AG04449 (cell line): ENCODE data around the gene TEAD3.

ENCODE experiments used
- CTCF ChIA-PET: fragments of 350-600 bp; formaldehyde crosslinking; extraction: SDS; loops from one replicate; lab custom pipeline; 2021; ENCODE audit warnings: antibody characterized with exemption; lab: Yijun Ruan, JAX
- POLR2A ChIA-PET: fragments of 400-600, 350-600 bp; formaldehyde crosslinking; extraction: SDS; loops from one replicate; lab custom pipeline; 2020; ENCODE audit warnings: antibody characterized with exemption, inconsistent platforms; lab: Yijun Ruan, JAX
- DNase-seq: peaks from one replicate; pipeline ENCODE4 v3.0.0-alpha.2; 2010; ENCODE audit warnings: low read depth, low spot score
- H3K4me3 ChIP-seq: 2 replicates; pipeline ENCODE4 v1.5.1; 2011; ENCODE audit warnings: low read depth, mild to moderate bottlenecking, control low read depth, low read length
- CTCF ChIP-seq: IDR thresholded peaks from one replicate; pipeline ENCODE4 v1.5.1; 2011; ENCODE audit warnings: mild to moderate bottlenecking, moderate library complexity, low read length, control low read depth, inconsistent platforms; ENCODE audit not compliant: insufficient read depth; ENCODE audit errors: missing control alignments

The TEAD3 gene

DNA sequence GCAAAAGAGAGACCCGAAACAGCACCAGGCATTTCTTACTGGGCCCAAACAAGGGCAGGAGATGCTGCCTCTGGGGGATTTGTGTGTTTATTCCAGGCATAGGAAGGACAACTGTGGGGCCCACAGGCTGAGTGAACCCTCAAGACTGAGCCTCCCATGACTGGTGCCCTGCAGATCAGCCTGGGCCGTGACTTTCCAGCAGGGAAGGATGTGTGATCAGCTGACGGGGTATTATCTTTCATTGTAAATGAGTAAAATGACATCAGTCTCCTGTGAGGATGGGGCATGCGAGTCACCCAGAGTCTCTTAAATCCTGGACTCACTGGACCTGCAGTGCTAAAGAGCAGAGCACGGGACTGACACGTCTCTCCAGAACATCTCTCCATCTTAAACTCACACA is 3.9 kb upstream of the TEAD3 start:
- H3K4me3 ChIP-seq: no peak overlapping the region
- no peak for DNase-seq
- POLR2A ChIA-PET: no interaction called here
- TF ChIP-seq CTCF: no peak
- CTCF ChIA-PET: no interaction called here

DNA sequence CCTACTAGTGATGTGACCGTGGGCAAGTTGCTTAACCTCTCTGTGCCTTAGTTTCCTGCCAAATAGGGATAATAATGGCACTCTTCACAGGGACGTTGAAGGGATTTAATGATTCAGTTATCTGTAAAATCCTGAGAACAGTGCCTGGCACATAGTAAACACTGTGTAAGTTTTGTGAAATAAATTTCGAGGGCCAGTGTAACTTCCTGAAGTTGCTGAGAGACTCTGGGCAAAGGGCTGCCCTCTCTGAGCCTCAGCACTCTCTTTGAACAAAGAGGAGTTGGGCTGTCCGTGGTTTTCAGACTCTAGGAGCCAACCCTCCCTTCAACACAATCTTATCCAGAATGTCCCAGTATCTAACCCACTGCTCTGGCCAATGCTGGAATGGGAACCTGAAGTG is 2.5 kb upstream of the TEAD3 start:
- DNase-seq: no peak
- POLR2A ChIA-PET: interaction anchor here (0.6 kb wide), 1 partner anchor 714 kb away, joined by 3 read pairs; no protein-coding TSS in a partner anchor
- CTCF ChIA-PET: interaction anchor here (0.9 kb wide), 1 partner anchor 41 kb away, joined by 4 read pairs; no protein-coding TSS in a partner anchor
- no peak for TF ChIP-seq CTCF
- H3K4me3 ChIP-seq: no peak overlapping the region

DNA sequence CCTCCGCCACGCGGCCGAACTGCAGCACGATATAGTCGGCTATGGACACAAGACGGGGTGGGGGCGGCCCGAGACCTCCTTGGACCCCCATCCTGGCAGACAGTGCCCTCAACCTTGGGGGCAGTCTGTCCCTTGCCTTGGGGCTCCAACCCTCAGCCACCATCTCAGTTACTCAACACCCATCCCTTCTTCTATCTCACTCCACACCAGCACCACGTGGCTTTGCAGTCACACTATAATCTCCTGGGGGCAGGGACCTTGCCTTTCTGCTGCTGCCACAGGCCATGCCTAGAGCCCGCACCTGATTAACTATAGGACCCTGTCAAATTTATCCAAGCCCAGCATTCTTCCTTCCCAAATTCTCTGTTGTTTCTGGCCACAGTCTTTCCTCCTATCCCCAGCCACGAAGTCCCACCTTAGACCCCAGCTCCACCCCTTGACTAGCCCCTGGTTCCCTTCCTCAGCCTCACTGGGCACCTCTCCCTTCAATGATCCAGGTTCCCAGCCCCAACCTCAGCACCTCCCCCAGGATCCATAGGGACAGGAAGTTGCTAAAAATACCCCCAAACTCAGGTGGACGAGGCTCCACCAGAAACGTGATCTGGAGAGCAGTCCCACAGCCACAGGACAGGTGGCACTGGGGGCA is 1.7 kb upstream of the TEAD3 start:
- peak overlapping the region; percentile 77 for H3K4me3 ChIP-seq
- TF ChIP-seq CTCF: no peak
- ChIA-PET POLR2A (interaction anchor here (1.1 to 3.9 kb wide), 6 partner anchors 9 to 30 kb away, joined by 3 to 22 read pairs (median 6); partner anchors contain the start of gene RPL10A), CTCF (interaction anchor here (1.0 to 2.1 kb wide), 4 partner anchors 24 to 238 kb away, joined by 3 to 6 read pairs (median 4); partner anchors contain the start of gene ARMC12)
- DNase-seq: no peak

DNA sequence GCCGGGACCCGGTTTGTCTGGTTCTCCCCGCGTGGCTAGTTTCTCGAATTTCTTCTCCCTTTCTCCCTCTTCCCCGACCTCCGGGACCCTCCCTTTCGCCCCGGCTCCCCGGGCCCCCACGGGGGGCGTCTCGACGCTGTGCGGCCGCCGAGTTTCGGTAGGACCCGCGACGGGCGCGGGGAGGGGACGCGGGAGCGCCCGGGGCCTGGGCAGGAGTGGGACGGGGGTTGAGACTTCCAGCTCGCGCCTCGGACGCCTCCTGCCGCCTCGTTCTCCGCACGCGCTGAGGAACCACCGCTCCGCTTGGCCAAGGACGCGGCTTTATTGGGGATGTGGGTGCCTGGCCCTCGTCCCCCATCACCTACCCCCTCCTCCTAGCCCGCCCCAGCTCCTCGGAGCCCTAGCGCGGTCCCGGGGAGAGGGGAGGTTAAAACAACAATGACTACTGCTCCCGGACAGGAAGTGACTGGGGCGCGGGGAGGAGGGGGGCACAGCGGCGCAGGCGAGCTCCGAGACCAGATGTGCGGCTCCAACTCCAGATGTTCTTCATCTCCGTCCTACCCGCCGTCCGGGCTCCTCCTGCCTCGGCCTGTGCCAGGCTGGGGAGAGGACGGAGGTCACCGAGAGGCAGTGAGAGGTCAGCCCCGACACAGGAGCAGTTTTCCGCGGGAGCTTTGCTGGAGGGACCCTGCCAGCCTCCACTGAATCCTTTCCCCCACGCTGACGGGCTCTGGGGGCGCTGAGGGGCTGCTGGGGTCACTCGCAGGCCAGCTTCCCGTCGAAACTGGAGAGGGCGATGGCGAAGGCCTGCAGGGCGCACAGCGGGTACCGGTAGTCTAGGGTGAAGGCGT is 917 bp upstream of the TEAD3 start:
- ChIA-PET CTCF (interaction anchor here (0.9 to 2.1 kb wide), 8 partner anchors 10 to 239 kb away, joined by 3 to 7 read pairs (median 4); partner anchors contain the start of genes ARMC12 and RPL10A), POLR2A (interaction anchor here (1.1 to 3.9 kb wide), 7 partner anchors 9 to 29 kb away, joined by 3 to 22 read pairs (median 5); partner anchors contain the start of gene RPL10A)
- peak overlapping the region; percentile 77 for H3K4me3 ChIP-seq
- DNase-seq: no peak
- no peak for TF ChIP-seq CTCF

GRCh38 chr6:35496036-35496840 is 641 bp downstream of the TEAD3 start:
- DNase-seq: no peak
- ChIA-PET POLR2A (interaction anchor here (0.8 to 3.9 kb wide), 4 partner anchors 23 to 28 kb away, joined by 3 to 22 read pairs (median 9); partner anchors contain the start of gene RPL10A), CTCF (interaction anchor here (0.9 to 2.1 kb wide), 5 partner anchors 16 to 56 kb away, joined by 3 to 5 read pairs (median 4); partner anchors contain the start of gene RPL10A)
- H3K4me3 ChIP-seq: peak overlapping the region; percentile 77
- no peak for TF ChIP-seq CTCF
